GM12891 (cell line): ENCODE data around the gene EFNB1.

Experiments
- PAX5 ChIP-seq: IDR thresholded peaks from 2 replicates; pipeline ENCODE4 v1.6.1; 2011; ENCODE audit warnings: low read length, moderate library complexity, mild to moderate bottlenecking; ENCODE audit not compliant: insufficient read depth, severe bottlenecking
- POLR2A ChIP-seq: IDR thresholded peaks from 2 replicates; pipeline ENCODE4 v1.6.1; 2011; ENCODE audit warnings: low read depth, low read length, control low read depth
- POLR2AphosphoS5 ChIP-seq: IDR thresholded peaks from 2 replicates; pipeline ENCODE4 v1.6.1; 2011; ENCODE audit warnings: low read depth, low read length, control low read depth
- POU2F2 ChIP-seq: IDR thresholded peaks from 2 replicates; pipeline ENCODE4 v1.6.1; 2011; ENCODE audit warnings: low read depth, mild to moderate bottlenecking, control low read depth, low read length, moderate library complexity

DNA sequence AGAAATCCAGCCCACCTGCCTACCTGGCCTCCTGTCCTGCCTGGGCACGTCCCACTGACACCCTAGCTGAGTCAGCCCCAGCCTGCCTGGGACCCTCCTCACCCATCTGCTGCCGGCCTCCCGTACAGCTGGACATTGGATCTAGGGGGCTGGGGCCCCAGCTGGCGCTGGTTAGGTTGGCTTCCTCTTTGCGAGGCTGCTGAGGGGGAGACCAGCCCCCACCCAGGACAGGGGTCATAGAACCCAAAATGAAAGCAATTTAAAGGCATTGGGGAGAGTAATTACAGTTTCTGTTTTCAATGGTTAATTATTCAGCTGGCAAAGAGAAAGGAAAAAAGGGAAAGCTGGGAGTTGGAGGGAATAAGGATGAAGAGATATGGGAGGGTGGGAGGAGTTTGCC lies 15.8 kb downstream of the EFNB1 start:
- no peak for TF ChIP-seq POU2F2
- no peak for TF ChIP-seq POLR2A
- no peak for TF ChIP-seq PAX5
- TF ChIP-seq POLR2AphosphoS5: no peak
